ENCODE data around the gene GOLPH3.
"Not testable (repeated sequence)": the region's sequence is repeated elsewhere in the genome, so short reads cannot be mapped to it uniquely, and the experiment has no call there.

Gene GOLPH3

DNA sequence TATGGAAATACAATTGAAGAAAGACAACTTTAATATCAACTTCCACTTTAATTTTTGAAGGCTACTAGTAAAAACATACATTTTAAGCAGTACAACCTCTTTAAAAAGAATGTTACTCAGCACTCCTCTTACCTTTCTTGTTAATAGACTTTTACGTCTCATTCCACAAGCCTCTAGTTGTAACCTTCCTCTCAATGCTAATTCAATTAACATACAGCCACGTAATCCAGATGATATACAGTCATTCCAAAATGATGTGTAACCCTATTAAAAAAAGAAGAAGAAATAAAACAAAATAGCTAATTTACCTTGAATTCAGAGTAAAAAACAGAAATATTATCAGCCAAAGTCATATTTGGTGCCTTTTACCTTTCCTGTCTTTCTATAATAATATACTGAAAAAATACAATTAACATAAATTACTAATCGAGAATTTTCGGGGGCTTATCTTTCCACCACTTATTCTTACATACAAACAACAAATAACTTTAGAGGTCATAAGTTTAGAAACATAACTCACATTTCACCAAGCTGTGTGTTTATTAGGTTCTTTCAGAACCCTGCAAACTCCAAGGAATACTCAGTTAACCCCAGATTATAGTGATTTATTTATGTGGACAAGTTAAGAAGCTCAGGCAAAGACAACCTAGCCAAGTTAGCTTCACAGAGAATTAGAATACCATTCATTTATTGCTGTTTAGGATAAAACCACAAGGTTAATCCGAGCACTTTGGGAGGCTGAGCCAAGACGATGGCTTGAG is 30.3 kb downstream of the GOLPH3 start:
- Histone ChIP-seq H3K27ac (no peak overlapping the region), H3K4me3 (no peak overlapping the region)

DNA sequence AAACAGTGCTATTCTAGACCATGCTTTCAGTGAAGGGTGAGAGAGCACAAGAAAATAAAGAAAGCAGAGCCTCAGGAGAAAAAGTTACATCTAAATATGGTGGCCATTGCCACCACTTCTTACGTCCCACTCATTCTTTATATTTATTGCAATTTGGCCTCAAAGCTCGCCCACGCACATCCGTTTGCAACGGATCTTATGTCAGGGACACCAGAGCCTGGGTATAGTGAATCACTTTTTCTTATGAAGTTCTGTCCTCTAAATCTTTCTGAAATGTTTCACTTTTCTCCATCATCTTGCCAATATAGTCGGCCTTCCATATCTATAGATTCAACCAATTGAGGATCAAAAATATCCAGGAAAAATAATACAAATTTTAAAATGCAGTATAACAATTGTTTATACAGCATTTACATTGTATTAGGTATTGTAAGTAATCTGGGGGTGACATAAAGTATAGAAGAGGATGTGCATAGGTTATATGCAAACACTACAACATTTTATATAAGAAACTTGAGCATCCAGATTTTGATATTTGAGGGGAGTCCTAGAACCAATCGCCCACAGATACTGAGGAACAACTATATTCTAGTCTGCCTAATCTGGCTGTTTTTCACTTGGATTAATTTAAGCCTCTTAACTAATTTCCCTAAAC is 35.2 kb downstream of the GOLPH3 start:
- H3K4me3 ChIP-seq, result no peak overlapping the region
- no peak overlapping the region for H3K27ac ChIP-seq

DNA sequence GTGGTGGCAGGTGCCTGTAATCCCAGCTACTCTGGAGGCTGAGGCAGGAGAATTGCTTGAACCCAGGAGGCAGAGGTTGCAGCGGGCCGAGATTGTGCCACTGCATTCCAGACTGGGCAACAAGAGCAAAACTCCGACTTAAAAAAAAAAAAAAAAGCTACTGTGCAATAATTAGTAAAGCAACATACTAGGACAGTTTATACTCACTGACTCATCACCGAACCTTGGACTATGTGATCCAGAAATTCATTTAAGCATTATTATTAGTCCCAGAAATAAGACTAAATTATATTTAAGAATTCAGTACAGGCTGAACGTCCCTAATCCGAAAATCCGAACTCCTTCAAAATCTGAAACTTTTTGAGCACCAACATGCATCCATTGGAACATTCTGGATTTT is 37.8 kb downstream of the GOLPH3 start:
- H3K4me3 ChIP-seq, result no peak overlapping the region
- no peak overlapping the region for H3K27ac ChIP-seq

DNA sequence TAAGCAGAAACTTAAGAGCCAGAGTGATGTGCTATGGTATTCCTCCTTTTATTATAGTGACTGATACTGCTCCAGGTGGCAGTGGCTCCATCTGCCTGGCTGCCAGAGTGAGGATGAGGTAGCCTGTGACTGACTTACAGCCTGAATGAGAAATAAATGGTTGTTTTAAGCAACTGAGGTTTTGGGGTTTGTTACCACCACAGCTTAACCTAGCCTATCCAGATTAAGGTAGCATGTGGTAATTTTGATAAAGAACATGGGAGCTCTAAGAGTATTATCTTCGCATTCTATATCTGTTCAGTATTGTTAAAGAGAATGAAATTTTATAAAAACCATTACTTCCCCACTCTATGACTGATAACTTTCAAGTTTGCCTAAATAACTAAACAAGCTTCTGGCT is 39.0 kb downstream of the GOLPH3 start:
- Histone ChIP-seq H3K27ac (no peak overlapping the region), H3K4me3 (no peak overlapping the region)

DNA sequence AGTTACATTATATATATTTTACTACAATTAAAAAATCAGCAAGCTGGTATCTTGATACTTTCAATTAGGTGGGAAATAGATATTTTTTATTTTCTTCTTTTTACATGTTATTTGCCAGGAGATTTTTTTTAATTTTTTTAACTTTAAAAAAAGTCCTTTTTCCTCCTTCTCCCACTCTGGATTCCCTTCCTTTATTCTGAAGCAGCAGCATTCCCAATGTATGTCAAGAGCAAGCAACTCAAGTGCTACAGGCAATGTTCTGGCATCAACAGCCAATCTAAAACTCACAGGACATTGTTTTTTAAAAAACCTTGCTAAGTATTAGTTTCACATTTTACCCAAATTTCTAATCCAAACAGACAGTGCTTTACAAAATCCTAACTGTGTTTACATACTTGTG is 41.4 kb downstream of the GOLPH3 start:
- Histone ChIP-seq H3K4me3 (no peak overlapping the region), H3K27ac (no peak overlapping the region)

DNA sequence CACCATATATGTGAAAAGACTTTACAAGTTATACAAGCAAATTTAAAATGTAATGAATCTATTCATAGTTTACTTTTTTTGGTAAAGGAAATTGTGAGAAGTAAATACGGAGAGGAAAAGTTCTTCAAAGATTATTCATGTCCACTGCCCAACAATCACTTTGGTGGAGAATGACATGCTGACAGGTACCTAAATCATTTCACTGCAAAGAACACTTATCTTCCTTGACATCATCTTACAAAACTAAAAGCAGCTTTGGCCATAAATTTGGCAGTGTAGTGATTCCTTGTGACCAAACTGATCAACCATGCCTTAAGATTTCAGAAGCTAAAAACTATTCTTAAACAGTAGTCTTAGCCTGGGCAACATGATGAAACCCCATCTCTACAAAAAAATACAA is 42.5 kb downstream of the GOLPH3 start:
- Histone ChIP-seq H3K27ac (no peak overlapping the region), H3K4me3 (no peak overlapping the region)

DNA sequence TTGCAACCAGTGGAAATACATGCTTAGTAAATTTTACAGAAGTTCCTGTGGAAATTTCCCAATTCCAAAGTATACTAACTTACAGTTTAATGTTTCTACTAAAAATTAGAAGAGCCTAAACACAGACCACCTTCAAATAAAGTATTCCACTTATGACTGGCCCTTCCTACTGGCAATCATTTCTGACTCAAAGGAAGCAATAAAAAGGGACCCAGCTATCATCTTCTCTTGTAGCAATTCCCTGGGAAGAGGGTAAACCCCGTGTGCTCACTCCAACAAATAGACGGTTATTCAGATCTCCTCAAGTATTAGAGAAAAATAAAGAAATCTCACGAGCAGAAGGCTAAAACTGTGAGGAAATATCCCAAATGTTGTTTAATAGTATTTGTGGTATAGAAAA is 43.3 kb downstream of the GOLPH3 start:
- no peak overlapping the region for H3K27ac ChIP-seq

DNA sequence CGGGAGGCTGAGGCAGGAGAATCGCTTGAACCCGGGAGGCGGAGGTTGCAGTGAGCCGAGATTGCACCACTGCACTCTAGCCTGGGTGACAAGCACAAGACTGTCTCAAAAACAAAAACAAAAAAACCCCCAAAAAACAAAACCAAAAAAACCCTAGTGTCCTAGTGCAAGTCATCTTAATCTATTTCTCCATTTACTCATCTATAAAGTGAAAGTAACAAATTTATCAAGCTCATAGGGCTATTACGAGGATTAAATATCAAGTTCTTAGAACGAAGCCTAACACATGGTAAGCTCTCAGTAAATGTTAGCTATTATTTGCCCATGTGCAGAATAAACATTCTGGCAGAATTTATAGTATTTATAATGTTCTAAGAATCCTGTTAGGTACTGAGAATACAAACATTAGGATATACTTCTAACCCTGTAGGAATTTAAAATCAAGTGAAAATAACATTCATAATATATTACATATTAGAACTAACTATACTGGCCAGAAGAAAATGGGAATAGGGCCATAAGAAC is 45.0 kb downstream of the GOLPH3 start:
- Histone ChIP-seq H3K27ac (no peak overlapping the region), H3K4me3 (no peak overlapping the region)

More for the DNA sequence above, 43.3 kb downstream of the GOLPH3 start:
- H3K4me3 ChIP-seq, result no peak overlapping the region

DNA sequence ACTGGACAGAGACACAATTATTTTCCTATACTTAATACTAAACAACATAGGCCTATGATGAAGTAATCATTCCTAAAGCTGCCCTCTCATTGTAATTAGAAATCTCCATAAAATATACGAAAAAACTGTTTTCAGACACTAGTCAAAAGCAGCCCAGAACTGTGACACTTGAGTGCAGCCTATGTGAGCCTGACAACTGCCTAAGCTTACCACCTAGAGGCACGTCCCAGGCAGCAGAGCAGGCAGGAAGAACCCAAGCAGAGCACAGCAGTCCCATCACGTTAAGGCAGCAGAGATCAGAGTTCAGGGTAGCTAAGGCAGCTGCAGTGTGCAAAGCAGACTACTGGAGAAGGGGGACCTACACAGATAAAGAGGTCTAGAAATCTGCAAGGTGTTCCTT is 46.4 kb downstream of the GOLPH3 start:
- H3K4me3 ChIP-seq, result no peak overlapping the region
- no peak overlapping the region for H3K27ac ChIP-seq

DNA sequence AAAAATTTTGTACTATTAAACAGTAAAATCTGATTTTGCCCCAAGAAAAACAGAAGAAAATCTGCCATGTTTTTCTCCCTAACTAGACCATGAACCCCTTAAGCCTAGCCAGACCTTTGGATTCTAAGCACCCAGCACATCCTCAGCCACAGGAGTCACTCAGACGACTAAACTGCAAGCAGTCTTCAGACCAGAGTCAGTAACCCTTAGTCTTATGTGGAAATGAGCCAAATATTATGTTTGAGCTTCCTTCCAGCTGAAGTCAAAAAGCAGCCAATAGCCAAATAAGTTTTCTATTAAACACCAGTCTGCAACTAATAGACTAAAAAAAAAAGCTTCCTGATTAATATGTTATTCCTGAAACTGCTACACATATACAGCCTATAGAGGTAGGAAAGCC is 47.4 kb downstream of the GOLPH3 start:
- H3K4me3 ChIP-seq, result no peak overlapping the region
- no peak overlapping the region for H3K27ac ChIP-seq

DNA sequence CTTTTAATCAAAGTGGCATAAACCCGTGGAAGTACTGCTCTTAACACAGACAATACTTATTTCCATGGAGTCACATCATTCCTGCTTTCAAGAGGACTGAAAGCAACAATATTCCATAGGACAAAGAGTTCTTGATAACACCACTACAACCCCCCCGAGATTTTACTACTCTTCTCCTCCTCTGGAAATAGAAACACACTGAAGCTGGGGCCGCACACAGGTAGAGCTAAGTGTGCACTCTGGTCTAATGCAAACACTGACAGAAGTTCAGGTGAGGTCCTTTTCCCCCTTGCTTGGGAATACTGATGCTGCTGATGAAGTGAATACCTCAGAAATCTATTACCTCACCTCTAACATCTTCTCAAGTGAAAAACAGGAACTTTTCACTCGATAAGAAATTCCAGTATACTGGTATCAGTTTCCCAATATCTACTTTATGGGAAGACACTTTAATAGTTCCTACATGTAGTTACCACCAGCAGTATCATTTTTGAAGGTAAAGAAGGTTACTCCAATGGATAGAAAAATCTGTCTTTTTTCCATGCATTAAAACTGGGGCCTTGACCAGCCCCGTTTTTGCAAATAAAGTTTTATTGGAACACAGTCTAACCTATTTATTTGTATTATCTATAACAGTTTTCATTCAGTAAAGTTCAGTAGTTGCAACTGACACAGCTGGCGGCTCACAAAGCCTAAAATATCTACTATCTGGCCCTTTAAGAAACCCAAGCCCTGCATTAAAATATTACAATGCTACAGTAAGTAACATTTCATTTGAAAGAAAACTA is 50.0 kb downstream of the GOLPH3 start:
- no peak overlapping the region for H3K4me3 ChIP-seq

DNA sequence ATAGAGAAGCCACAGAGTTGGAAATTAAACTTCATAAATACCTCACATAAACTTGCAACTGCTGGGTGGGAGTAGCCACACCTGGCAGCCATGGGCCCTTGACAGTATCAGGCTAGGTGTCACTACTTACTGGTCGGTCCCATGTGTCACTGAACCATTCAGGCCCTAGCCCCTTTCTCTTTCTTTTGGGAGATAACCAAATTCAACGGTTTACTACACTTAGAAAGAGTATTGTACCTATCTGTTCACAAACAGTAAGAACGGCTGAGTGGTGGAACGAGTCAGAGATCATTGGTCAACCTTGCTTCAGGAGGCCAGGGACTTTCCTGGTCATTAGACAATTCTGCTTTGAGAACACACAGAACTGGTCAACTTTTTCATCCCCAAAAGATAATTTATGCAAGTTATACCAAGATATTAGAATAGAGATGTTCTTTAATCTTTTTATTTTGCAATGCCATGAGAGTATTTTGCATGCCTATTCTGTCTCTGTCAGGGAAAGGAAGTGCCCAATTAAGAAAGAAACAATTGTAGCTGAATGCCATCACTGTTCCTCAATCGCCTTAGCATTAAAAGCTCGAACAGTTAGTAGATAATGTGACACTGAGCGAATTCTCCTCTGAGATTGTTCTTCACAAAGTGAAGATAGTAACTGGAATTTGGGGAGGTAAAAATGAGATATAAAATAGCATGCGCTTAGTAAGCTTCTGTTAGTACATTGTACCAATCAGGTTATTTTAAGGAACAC is 50.9 kb downstream of the GOLPH3 start:
- no peak overlapping the region for H3K27ac ChIP-seq
- no peak overlapping the region for H3K4me3 ChIP-seq

More for the DNA sequence above, 50.0 kb downstream of the GOLPH3 start:
- H3K27ac ChIP-seq, result no peak overlapping the region

DNA sequence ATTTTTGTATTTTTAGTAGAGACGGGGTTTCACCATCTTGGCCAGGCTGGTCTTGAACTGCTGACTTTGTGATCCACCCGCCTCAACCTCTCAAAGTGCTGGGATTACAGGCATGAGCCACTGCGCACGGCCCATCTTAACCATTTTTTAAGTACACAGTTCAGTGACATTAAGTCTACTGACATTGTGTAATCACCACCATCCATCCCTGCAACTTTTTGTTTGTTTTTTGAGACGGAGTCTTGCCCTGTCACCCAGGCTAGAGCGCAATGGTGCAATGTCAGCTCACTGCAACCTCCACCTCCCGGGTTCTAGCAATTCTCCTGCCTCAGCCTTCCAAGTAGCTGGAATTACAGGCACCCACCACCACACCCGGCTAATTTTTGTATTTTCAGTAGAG is 55.2 kb downstream of the GOLPH3 start:
- not testable (repeated sequence) for H3K4me3 ChIP-seq, H3K27ac ChIP-seq

DNA sequence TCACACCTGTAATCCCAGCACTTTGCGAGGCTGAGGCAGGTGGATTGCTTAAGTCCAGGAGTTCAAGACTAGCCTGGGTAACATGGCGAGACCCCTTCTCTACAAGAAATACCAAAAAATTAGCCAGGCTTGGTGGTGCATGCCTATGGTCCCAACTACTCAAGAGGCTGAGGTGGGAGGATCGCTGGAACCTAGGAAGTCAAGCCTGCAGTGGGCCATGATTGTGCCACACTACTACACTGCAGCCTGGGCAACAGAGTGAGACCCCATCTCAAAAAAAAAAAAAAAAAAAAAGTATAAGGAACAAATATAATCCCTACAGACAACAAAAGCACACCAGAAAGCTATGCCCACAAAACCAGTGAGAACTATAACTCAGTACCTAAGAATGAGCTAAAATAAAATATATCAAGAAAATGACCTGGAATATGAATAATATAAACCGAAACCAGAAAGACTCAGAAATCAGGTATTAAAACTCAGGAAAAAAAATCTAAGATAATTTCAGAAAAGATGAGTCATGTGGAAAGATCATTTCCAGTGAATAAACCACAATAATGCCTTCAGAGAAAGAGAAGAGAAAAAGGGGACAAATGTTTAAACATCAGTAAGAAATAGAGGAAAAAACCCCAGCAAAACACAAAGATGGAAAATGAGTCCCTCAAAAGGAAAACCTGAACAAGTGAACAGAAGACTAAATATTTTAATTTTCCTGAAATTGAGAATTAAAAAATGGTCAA is 57.4 kb downstream of the GOLPH3 start:
- Histone ChIP-seq H3K4me3 (no peak overlapping the region), H3K27ac (no peak overlapping the region)

DNA sequence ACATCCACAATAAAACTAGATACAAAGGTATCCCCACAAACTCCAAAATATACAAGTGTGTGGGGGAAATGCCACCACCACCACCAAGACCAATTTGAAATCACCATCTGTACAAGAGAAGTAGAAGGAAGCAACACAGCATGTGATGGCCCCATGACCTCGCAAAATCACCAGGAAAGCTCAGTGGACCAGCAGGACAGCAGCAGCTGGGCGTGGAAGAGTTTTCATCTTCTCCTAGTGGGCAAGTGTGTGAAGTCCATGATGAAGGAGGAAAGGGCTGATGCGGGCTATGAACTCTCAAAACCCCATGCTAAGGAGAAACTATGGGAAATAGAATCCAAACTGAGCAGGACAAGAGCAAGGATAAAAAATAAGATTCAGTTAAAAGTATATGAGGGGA is 58.1 kb downstream of the GOLPH3 start:
- H3K27ac ChIP-seq, result no peak overlapping the region

DNA sequence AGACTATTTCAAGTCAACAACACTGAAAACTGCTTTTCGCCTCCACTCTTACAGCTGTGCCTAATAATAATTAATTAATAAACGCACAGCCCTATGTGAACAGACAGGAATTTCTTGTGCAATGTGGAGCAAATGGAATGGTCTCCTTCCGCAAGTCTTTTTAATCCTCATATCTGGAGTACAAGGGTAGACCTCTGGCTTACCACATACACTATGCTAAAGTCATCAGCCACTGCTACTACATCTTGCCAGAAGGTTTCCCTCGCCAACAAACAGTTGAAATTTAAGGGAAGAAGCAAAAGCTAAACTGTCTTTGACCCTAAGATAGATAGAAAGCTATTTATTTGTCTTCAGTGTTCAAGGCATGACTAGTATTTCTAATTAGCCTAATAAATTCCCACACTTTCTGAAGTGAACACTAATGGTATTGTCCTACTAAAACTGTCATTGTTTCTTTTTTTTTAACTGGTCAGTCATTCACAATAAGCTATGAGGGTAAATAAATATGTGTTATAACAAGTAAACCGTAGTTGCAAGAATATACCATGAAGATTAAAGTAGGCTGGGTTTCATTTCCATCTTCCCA is 63.9 kb downstream of the GOLPH3 start:
- Histone ChIP-seq H3K27ac (no peak overlapping the region), H3K4me3 (no peak overlapping the region)

More for the DNA sequence above, 58.1 kb downstream of the GOLPH3 start:
- H3K4me3 ChIP-seq, result no peak overlapping the region

DNA sequence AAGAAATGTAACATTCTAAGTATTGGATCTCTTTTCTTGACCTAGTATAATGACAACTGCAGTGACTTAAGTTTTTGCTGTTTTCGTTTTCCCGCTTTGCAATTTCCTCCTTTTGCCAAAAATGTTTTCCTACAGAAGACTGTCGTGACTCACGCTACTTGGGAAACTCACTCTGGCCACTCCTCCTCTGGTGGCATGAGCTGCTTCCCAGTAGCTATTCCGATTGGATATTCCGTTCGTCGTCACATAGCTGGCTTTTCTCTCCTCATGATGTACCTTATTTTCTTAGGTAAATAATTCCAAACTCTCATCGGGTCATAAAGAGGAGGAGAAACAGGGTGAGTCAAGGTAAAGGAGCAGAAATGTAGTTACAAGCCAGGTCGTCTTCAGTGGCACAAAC is 64.9 kb downstream of the GOLPH3 start:
- Histone ChIP-seq H3K27ac (no peak overlapping the region), H3K4me3 (no peak overlapping the region)

DNA sequence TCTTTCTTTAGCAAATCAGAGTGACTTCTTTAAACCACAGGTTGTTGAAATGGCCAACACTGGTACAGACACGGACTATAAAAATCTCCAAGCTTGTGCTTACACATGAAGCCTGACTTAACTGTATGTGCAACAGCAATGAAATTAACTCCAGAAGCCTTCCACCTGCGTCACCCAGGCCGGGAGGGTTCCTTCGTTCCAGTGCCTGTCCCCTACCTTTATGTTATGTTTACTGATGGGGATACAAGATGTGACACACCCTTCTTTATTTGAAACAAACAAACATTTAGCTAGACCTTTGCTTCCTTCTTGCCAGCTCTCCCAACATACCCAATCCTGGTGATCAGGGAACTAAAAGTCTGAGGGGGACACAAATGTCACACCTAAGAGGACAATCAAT is 66.0 kb downstream of the GOLPH3 start:
- no peak overlapping the region for H3K4me3 ChIP-seq
- no peak overlapping the region for H3K27ac ChIP-seq

DNA sequence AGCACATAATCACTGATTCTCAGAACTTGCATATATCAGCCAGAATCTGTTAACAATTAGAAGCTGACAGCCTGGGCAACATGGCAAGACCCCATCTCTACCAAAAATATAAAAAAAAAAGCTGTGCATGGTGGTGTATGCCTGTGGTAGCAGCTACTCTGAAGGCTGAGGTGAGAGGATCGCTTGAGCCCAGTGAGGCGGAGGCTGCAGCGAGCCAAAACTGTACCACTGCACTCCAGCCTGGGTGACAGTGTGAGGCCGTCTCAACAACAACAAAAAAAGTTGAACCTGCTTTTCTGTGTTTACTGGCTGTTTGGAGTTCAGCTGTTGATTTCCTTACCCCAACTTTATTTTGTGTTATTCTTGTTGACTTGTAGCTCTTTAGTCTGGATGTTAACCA is 66.8 kb downstream of the GOLPH3 start:
- Histone ChIP-seq H3K27ac (no peak overlapping the region), H3K4me3 (no peak overlapping the region)
